ENCODE results near the gene DLGAP1.

Gene DLGAP1

DNA sequence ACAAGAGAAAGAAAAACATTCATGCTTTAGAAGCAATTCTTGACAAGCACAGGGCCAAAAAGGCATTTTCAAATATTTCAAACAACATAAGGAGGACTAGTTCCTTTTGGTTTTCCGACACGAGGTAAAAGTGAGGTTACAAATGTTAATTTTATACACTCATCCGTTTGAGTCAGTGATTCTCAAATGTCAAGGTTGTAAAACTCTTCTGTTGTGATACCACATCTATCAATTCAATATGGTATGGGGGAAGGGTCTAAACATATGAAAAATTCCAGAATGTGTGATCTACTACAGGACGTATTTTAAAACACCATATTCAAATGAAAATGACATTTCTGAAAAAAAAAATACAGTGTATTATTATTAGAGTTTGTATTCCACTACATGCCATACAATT is 952.5 kb downstream of the DLGAP1 start:
- Histone ChIP-seq H3K27ac (ENCODE audit: extremely low read depth, low read depth, low read length) (no peak overlapping the region), H3K9me3 (ENCODE audit: control insufficient read depth, insufficient read depth, low read depth, low read length) (no peaks in the 10 kb centered on the region), H3K36me3 (ENCODE audit: control insufficient read depth in 2 of 2, insufficient read depth in 1 of 2, low read length in 2 of 2) (no peaks in the 10 kb centered on the region), H3K4me3 (ENCODE audit: low read depth, low read length) (no peak overlapping the region), H3K4me1 (ENCODE audit: control insufficient read depth, insufficient read depth, low read length) (0 out of 2 replicates have a peak, but pooled peaks cover 3% of the 10 kb centered on the region)
- TF ChIP-seq YY2 (tag by site-specific recombination; IDR thresholded peaks at IDR 0.05) (no peak), ZNF394 (tag by site-specific recombination; IDR thresholded peaks at IDR 0.05; ENCODE audit: borderline replicate concordance) (no peak), HOXC10 (CRISPR knock-in tag; IDR thresholded peaks at IDR 0.05) (no peak), ZNF837 (tag by site-specific recombination; IDR thresholded peaks at IDR 0.05) (no peak), ZBTB21 (tag by site-specific recombination; IDR thresholded peaks at IDR 0.05) (no peak), ZNF48 (tag by site-specific recombination; IDR thresholded peaks at IDR 0.05) (no peak), MYNN (tag by site-specific recombination; IDR thresholded peaks at IDR 0.05; ENCODE audit: borderline replicate concordance) (no peak)
- TF ChIP-seq, protein P1, sequence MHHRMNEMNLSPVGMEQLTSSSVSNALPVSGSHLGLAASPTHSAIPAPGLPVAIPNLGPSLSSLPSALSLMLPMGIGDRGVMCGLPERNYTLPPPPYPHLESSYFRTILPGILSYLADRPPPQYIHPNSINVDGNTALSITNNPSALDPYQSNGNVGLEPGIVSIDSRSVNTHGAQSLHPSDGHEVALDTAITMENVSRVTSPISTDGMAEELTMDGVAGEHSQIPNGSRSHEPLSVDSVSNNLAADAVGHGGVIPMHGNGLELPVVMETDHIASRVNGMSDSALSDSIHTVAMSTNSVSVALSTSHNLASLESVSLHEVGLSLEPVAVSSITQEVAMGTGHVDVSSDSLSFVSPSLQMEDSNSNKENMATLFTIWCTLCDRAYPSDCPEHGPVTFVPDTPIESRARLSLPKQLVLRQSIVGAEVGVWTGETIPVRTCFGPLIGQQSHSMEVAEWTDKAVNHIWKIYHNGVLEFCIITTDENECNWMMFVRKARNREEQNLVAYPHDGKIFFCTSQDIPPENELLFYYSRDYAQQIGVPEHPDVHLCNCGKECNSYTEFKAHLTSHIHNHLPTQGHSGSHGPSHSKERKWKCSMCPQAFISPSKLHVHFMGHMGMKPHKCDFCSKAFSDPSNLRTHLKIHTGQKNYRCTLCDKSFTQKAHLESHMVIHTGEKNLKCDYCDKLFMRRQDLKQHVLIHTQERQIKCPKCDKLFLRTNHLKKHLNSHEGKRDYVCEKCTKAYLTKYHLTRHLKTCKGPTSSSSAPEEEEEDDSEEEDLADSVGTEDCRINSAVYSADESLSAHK (tag by site-specific recombination; IDR thresholded peaks at IDR 0.05), result no peak
- ChIA-PET POLR2A (no interaction called here), CTCF (no interaction called here)

- CTCF ChIA-PET, result interaction anchor here (0.6 to 1.4 kb wide), 3 partner anchors 45 to 231 kb away, joined by 3 to 5 read pairs (median 5); no protein-coding TSS in a partner anchor
- Histone ChIP-seq H3K4me1 (ENCODE audit: control insufficient read depth, insufficient read depth, low read length) (0 out of 2 replicates have a peak, but pooled peaks cover 3% of the 10 kb centered on the region), H3K27ac (ENCODE audit: extremely low read depth, low read depth, low read length) (no peak overlapping the region), H3K36me3 (ENCODE audit: control insufficient read depth in 2 of 2, insufficient read depth in 1 of 2, low read length in 2 of 2) (no peaks in the 10 kb centered on the region), H3K9me3 (ENCODE audit: control insufficient read depth, insufficient read depth, low read depth, low read length) (no peaks in the 10 kb centered on the region), H3K4me3 (ENCODE audit: low read depth, low read length) (no peak overlapping the region)
- POLR2A ChIA-PET, result no interaction called here
- TF ChIP-seq, protein P2, sequence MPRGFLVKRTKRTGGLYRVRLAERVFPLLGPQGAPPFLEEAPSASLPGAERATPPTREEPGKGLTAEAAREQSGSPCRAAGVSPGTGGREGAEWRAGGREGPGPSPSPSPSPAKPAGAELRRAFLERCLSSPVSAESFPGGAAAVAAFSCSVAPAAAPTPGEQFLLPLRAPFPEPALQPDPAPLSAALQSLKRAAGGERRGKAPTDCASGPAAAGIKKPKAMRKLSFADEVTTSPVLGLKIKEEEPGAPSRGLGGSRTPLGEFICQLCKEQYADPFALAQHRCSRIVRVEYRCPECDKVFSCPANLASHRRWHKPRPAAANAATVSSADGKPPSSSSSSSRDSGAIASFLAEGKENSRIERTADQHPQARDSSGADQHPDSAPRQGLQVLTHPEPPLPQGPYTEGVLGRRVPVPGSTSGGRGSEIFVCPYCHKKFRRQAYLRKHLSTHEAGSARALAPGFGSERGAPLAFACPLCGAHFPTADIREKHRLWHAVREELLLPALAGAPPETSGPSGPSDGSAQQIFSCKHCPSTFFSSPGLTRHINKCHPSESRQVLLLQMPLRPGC (tag by site-specific recombination; IDR thresholded peaks at IDR 0.05), result no peak
- no peak for TF ChIP-seq ZNF354C (tag by site-specific recombination; IDR thresholded peaks at IDR 0.05; ENCODE audit: borderline replicate concordance, low read depth)
- TF ChIP-seq ZNF2 (tag by site-specific recombination; IDR thresholded peaks at IDR 0.05), result no peak
- TF ChIP-seq, protein P3, sequence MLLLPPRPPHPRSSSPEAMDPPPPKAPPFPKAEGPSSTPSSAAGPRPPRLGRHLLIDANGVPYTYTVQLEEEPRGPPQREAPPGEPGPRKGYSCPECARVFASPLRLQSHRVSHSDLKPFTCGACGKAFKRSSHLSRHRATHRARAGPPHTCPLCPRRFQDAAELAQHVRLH (tag by site-specific recombination; IDR thresholded peaks at IDR 0.05), result no peak
- no peak for TF ChIP-seq ELK4 (IDR thresholded peaks at IDR 0.05; ENCODE audit: borderline replicate concordance, low read depth, low read length)
- TF ChIP-seq, protein P4, sequence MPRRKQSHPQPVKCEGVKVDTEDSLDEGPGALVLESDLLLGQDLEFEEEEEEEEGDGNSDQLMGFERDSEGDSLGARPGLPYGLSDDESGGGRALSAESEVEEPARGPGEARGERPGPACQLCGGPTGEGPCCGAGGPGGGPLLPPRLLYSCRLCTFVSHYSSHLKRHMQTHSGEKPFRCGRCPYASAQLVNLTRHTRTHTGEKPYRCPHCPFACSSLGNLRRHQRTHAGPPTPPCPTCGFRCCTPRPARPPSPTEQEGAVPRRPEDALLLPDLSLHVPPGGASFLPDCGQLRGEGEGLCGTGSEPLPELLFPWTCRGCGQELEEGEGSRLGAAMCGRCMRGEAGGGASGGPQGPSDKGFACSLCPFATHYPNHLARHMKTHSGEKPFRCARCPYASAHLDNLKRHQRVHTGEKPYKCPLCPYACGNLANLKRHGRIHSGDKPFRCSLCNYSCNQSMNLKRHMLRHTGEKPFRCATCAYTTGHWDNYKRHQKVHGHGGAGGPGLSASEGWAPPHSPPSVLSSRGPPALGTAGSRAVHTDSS (tag by site-specific recombination; IDR thresholded peaks at IDR 0.05), result no peak
- no peak for TF ChIP-seq ZBTB17 (tag by site-specific recombination; IDR thresholded peaks at IDR 0.05)
- TF ChIP-seq SCRT1 (tag by site-specific recombination; IDR thresholded peaks at IDR 0.05; ENCODE audit: borderline replicate concordance), result no peak
- TF ChIP-seq ZNF645 (tag by site-specific recombination; IDR thresholded peaks at IDR 0.05), result no peak
- TF ChIP-seq, protein P5, sequence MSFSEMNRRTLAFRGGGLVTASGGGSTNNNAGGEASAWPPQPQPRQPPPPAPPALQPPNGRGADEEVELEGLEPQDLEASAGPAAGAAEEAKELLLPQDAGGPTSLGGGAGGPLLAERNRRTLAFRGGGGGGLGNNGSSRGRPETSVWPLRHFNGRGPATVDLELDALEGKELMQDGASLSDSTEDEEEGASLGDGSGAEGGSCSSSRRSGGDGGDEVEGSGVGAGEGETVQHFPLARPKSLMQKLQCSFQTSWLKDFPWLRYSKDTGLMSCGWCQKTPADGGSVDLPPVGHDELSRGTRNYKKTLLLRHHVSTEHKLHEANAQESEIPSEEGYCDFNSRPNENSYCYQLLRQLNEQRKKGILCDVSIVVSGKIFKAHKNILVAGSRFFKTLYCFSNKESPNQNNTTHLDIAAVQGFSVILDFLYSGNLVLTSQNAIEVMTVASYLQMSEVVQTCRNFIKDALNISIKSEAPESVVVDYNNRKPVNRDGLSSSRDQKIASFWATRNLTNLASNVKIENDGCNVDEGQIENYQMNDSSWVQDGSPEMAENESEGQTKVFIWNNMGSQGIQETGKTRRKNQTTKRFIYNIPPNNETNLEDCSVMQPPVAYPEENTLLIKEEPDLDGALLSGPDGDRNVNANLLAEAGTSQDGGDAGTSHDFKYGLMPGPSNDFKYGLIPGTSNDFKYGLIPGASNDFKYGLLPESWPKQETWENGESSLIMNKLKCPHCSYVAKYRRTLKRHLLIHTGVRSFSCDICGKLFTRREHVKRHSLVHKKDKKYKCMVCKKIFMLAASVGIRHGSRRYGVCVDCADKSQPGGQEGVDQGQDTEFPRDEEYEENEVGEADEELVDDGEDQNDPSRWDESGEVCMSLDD (tag by site-specific recombination; IDR thresholded peaks at IDR 0.05), result no peak
- no peak for TF ChIP-seq ZNF561 (tag by site-specific recombination; IDR thresholded peaks at IDR 0.05; ENCODE audit: borderline replicate concordance)
- no peak for TF ChIP-seq ZNF280D (tag by site-specific recombination; IDR thresholded peaks at IDR 0.05)
Measured at GRCh38 chr18:3500016-3500415, 955.1 kb downstream of the DLGAP1 start.
